GM10248 (cell line): ENCODE measurements around the gene CNKSR1.
A peak's percentile ranks its signal among the peaks of the same experiment; 100 is the strongest.

Source experiments
- CTCF ChIA-PET: fragments of 300-600 bp; sonication (Branson Sonifier 250); formaldehyde crosslinking; extraction: SDS; loops from one replicate; lab custom pipeline; 2021; ENCODE audit warnings: antibody characterized with exemption; lab: Yijun Ruan, JAX
- POLR2A ChIA-PET: fragments of 350-650 bp; sonication (Branson Sonifier 250); formaldehyde crosslinking; extraction: SDS; loops from one replicate; lab custom pipeline; 2020; ENCODE audit warnings: antibody characterized with exemption; lab: Yijun Ruan, JAX
- DNase-seq: peaks from one replicate; pipeline ENCODE4 v3.0.0; 2012; ENCODE audit errors: extremely low spot score
- TF ChIP-seq, protein P1 (sequence below): IDR thresholded peaks from 2 replicates; pipeline ENCODE4 v1.5.1; 2012; ENCODE audit warnings: mild to moderate bottlenecking, low read depth; ENCODE audit errors: extremely low read depth, missing control alignments, control extremely low read depth

The CNKSR1 gene

DNA sequence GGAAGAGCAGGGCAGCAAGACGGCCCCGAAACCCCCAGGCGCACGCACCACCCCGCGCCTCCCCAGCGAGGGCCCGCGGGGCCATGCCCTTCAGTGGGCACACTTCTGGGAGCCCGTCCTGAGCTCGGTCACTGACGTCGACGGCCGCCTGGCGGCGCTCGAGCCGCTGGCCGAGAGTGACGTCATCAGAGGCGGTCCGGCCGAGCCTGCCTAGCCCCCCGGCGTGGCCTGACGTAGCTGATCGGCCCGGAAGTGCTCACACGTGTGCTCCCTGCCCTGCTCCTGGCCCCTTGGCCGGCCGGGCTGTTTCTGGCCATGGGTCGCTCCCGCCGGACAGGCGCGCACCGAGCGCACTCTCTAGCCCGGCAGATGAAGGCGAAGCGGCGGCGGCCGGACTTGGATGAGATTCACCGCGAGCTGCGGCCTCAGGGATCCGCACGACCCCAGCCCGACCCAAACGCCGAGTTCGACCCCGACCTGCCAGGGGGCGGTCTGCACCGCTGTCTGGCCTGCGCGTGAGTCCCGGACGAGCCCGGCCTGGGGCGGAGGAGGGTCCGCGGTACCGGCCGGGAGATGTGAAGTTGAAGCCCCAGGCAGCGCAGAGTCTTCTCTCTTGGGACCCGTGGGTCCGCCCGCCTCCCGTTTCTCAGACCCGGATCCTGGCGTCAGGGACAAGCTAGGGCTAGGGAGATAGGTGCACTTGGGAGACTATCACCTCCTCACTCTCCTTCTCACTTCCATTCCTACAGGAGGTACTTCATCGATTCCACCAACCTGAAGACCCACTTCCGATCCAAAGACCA lies 7.4 kb upstream of the CNKSR1 start, which contains the start of gene ZNF593:
Gene ZNF593 (plus strand): TSS at position 240 of the 803 bp plus-strand sequence. CDS start 76 bp downstream, at position 316.
- POLR2A ChIA-PET: no interaction called here
- TF ChIP-seq, protein P1, sequence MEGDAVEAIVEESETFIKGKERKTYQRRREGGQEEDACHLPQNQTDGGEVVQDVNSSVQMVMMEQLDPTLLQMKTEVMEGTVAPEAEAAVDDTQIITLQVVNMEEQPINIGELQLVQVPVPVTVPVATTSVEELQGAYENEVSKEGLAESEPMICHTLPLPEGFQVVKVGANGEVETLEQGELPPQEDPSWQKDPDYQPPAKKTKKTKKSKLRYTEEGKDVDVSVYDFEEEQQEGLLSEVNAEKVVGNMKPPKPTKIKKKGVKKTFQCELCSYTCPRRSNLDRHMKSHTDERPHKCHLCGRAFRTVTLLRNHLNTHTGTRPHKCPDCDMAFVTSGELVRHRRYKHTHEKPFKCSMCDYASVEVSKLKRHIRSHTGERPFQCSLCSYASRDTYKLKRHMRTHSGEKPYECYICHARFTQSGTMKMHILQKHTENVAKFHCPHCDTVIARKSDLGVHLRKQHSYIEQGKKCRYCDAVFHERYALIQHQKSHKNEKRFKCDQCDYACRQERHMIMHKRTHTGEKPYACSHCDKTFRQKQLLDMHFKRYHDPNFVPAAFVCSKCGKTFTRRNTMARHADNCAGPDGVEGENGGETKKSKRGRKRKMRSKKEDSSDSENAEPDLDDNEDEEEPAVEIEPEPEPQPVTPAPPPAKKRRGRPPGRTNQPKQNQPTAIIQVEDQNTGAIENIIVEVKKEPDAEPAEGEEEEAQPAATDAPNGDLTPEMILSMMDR: peak; percentile 95
- CTCF ChIA-PET: interaction anchor here (0.7 to 4.8 kb wide), 55 partner anchors 10 to 275 kb away, joined by 3 to 44 read pairs (median 4); partner anchors contain the start of genes CD52, CEP85, CNKSR1 and DHDDS
- DNase-seq: peak; percentile 100

DNA sequence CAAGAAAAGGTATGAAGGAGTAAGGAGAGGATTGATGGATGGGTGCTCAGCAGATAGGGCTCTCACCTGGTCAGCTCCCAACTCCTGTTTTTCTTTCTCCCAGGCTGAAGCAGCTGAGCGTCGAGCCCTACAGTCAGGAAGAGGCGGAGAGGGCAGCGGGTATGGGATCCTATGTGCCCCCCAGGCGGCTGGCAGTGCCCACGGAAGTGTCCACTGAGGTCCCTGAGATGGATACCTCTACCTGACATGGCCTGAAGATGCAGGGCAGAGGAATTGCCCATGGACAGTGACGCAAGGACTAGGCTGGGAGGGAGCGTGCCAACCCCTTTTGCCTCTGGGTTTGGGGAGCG lies 6.8 kb upstream of the CNKSR1 start:
- TF ChIP-seq, protein P1: no peak
- ChIA-PET POLR2A (no interaction called here), CTCF (interaction anchor here (0.9 to 4.8 kb wide), 33 partner anchors 9 to 275 kb away, joined by 3 to 44 read pairs (median 5); partner anchors contain the start of genes CD52, CEP85, CNKSR1 and FAM110D)
- no peak for DNase-seq

DNA sequence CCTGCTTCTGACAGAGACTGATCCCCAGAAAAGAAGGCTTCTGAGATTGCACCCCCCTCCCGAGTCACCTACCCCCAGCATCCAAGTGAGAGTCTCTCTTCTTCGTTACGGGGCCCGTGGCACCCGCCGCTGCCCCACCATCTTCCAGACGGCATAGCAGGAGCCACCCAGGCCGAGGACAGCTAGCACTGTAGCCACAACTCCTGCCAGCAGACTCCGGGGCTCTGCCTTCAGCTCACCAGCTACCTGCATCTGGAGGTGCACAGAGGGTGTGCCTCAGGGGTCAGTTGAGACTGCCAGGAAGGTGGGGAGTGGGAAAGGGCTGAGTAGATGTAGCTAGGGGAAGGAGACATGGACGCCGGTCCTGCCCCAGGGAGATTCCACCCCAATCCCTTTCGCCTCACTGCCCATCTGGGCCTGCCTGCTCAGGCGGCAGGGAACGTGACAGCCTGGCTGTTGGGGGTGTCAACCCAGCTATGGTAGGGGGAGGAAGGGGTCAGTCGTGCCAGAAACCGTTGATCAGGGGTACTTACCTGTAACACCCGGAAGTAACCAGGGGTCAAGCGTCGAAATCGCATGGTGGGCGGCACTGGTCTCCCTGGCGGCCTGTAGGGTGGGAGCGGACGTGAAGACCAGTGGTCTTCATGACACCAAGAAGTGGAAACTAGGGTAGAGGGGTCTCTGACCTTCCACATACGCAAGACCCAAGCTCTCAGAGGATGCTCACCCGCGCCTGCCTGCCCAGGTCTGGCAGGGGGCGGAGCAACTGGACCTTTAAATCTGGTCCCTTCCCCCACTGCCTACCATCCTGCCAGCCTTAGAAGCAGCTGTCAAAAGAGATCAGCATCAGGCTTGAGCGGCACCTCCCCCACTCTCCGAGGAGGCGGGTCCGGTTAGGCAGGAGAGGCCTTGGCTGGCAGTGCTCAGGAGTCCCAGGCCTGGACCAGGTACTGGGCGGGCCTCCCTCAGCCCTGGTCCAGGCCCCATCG lies 5.9 kb upstream of the CNKSR1 start, which contains the start of gene ZNF593OS:
Gene ZNF593OS (minus strand): TSS at position 749 of the 989 bp plus-strand sequence. CDS start 171 bp downstream, at position 578.
- POLR2A ChIA-PET: no interaction called here
- DNase-seq: no peak
- TF ChIP-seq, protein P1: no peak
- CTCF ChIA-PET: interaction anchor here (0.8 to 4.8 kb wide), 8 partner anchors 12 to 245 kb away, joined by 3 to 23 read pairs (median 10); partner anchors contain the start of gene FAM110D

DNA sequence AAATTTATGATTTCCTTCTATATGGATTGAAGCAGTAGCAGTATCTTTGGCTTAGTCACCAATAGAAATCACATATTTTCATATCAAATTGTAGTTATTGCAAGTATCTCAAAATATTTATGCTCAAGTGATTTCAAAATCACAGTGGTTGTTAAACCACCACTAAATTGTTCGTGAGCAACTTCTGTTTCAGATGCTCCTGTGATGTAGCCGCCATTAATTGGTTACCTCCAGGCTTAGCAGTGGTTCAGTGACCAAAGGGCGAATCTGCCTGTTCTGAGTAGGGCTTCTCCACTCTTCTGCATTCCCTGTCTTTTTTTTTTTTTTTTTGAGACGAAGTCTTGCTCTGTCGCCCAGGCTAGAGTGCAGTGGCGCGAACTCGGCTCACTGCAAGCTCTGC lies 1.9 kb upstream of the CNKSR1 start:
- DNase-seq: no peak
- ChIA-PET POLR2A (interaction anchor here (0.6 kb wide), 1 partner anchor 308 kb away, joined by 3 read pairs; no protein-coding TSS in a partner anchor), CTCF (interaction anchor here (1.2 to 2.5 kb wide), 4 partner anchors 59 to 242 kb away, joined by 3 to 8 read pairs (median 4); partner anchors contain the start of gene CEP85)
- TF ChIP-seq, protein P1: no peak

DNA sequence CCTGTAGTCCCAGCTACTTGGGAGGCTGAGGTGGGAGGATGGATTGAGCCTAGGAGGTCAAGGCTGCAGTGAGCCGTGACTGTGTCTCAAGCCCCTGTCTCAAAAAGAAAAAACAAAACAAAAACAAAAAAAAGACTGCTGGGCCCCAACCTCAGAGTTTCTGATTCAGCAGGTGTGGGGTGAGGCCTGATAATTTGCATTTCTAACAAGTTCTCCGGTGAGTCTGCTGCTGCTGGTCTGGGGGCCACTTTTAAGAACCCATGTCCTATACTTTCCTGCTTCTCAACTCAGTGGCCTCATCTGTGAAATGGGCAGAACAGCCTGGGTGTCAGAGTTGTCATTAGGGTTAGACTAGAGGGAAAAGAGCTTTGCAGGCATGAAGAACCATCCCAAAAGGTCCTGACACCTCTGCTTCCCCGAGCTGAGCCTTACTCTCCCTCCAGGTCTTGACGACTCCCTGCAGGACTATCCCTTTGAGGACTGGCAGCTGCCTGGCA lies 2.8 kb downstream of the CNKSR1 start:
- ChIA-PET CTCF (interaction anchor here (0.9 to 4.9 kb wide), 5 partner anchors 10 to 237 kb away, joined by 3 to 44 read pairs (median 4); partner anchors contain the start of genes C1orf232, CATSPER4, CEP85 and ZNF593), POLR2A (interaction anchor here (0.6 kb wide), 1 partner anchor 53 kb away, joined by 3 read pairs; no protein-coding TSS in a partner anchor)
- no peak for DNase-seq
- TF ChIP-seq, protein P1: no peak
